ENCODE data around the gene ZBTB8OS. TPM values are rescaled to one million over a fixed set of nuclear protein-coding genes. Genes with fewer than 3 reads are reported as not detected.
"Not testable (repeated sequence)": the region's sequence is repeated elsewhere in the genome, so short reads cannot be mapped to it uniquely, and the experiment has no call there.

The ZBTB8OS gene
- total RNA-seq, 1 experiment from 2014 or later, result 42.7 TPM

GRCh38 chr1:32650752-32651460, 556 bp upstream of the ZBTB8OS start, which contains the start of gene RBBP4:
TSS of gene RBBP4 (plus strand) at chr1:32651208. CDS start at chr1:32651307, 99 bp downstream.
- POLR2A ChIA-PET (ENCODE audit: unreplicated experiment), result interaction anchor here (0.6 to 0.7 kb wide), 3 partner anchors 14 to 961 kb away, joined by 3 to 6 read pairs (median 5); no protein-coding TSS in a partner anchor
- peak; percentile 85 to 98 for DNase-seq
- intact Hi-C loops (cut with micrococcal nuclease; ENCODE audit: unreplicated experiment), result loop anchor here (1.0 to 5.0 kb wide), 4 partner anchors 114 to 249 kb away; partner anchors contain the start of genes S100PBP, YARS1 and ZBTB8A

GRCh38 chr1:32647308-32648134, 2.8 kb downstream of the ZBTB8OS start:
- intact Hi-C loops (cut with micrococcal nuclease; ENCODE audit: unreplicated experiment), result no loop called here
- peak overlapping the region; percentile 99; the same call in 1 of the 2 replicates for H3K4me2 ChIP-seq
- no peak for TF ChIP-seq CTCF (conservative IDR thresholded peaks at IDR 0.05)
- no peak for TF ChIP-seq EZH2 (IDR thresholded peaks at IDR 0.05; ENCODE audit: low read depth)
- H3K27ac ChIP-seq, result no peak overlapping the region
- H3K9me3 ChIP-seq (ENCODE audit: insufficient read depth, low read depth), result no peaks in the 10 kb centered on the region
- no peaks in the 10 kb centered on the region for H3K9me2 ChIP-seq (ENCODE audit: insufficient read depth)
- no peak for DNase-seq
- ChIA-PET CTCF (no interaction called here), POLR2A (ENCODE audit: unreplicated experiment) (no interaction called here)
- no TSS peak for BruUV-seq (replicated peaks)
- no peak overlapping the region for H3K4me3 ChIP-seq
- 0 out of 2 replicates have a peak, but pooled peaks cover 11% of the 10 kb centered on the region for H4K20me1 ChIP-seq (ENCODE audit: insufficient read depth)
- H2AFZ ChIP-seq, result no peak overlapping the region
- H3F3A ChIP-seq (ENCODE audit: insufficient read depth, low read depth), result peaks cover 7% of the 10 kb centered on the region; the same call in 1 of the 2 replicates
- H3K27me3 ChIP-seq (ENCODE audit: insufficient read depth, low read depth), result no peaks in the 10 kb centered on the region
- peaks cover 25% of the 10 kb centered on the region for H3K4me1 ChIP-seq (replicated peaks; ENCODE audit: insufficient read depth)
- peaks cover 66% of the 10 kb centered on the region for H3K79me2 ChIP-seq (ENCODE audit: low read depth)
- H3K36me3 ChIP-seq (ENCODE audit: low read depth), result peaks cover 8% of the 10 kb centered on the region; the same call in 1 of the 2 replicates

More at GRCh38 chr1:32650752-32651460, 556 bp upstream of the ZBTB8OS start, which contains the start of gene RBBP4:
- Histone ChIP-seq H3K36me3 (ENCODE audit: low read depth) (peaks cover 34% of the 10 kb centered on the region), H3K79me2 (ENCODE audit: low read depth) (peaks cover 83% of the 10 kb centered on the region), H3K4me1 (replicated peaks; ENCODE audit: insufficient read depth) (peaks cover 33% of the 10 kb centered on the region), H3K27ac (peak within 1 kb of the TSS; percentile 96), H3K9me2 (ENCODE audit: insufficient read depth) (no peaks in the 10 kb centered on the region), H2AFZ (peak within 1 kb of the TSS; percentile 90), H4K20me1 (ENCODE audit: insufficient read depth) (peaks cover 19% of the 10 kb centered on the region; the same call in 1 of the 2 replicates), H3K4me3 (peak within 1 kb of the TSS; percentile 81), H3F3A (ENCODE audit: insufficient read depth, low read depth) (peaks cover 30% of the 10 kb centered on the region; the same call in 1 of the 2 replicates), H3K9me3 (ENCODE audit: insufficient read depth, low read depth) (no peaks in the 10 kb centered on the region), H3K4me2 (peak within 1 kb of the TSS; percentile 99), H3K27me3 (ENCODE audit: insufficient read depth, low read depth) (no peaks in the 10 kb centered on the region)
- BruUV-seq (replicated peaks), result no TSS peak
- TF ChIP-seq CTCF (conservative IDR thresholded peaks at IDR 0.05) (no peak), EZH2 (IDR thresholded peaks at IDR 0.05; ENCODE audit: low read depth) (no peak)
- CTCF ChIA-PET, result interaction anchor here (0.6 to 1.6 kb wide), 2 partner anchors 130 to 216 kb away, joined by 3 to 6 read pairs; no protein-coding TSS in a partner anchor

- POLR2A ChIA-PET (ENCODE audit: unreplicated experiment), result no interaction called here
- CTCF ChIA-PET, result no interaction called here
- no peak for TF ChIP-seq EZH2 (IDR thresholded peaks at IDR 0.05; ENCODE audit: low read depth)
- no peak for TF ChIP-seq CTCF (conservative IDR thresholded peaks at IDR 0.05)
- Histone ChIP-seq H3F3A (ENCODE audit: insufficient read depth, low read depth) (no peaks in the 10 kb centered on the region), H3K27ac (no peak overlapping the region), H3K79me2 (ENCODE audit: low read depth) (peaks cover 60% of the 10 kb centered on the region), H3K4me3 (no peak overlapping the region), H3K36me3 (ENCODE audit: low read depth) (0 out of 2 replicates have a peak, but pooled peaks cover under 1% of the 10 kb centered on the region), H3K9me3 (ENCODE audit: insufficient read depth, low read depth) (no peaks in the 10 kb centered on the region), H2AFZ (no peak overlapping the region), H3K4me2 (no peak overlapping the region), H3K27me3 (ENCODE audit: insufficient read depth, low read depth) (no peaks in the 10 kb centered on the region), H3K9me2 (ENCODE audit: insufficient read depth) (no peaks in the 10 kb centered on the region), H3K4me1 (replicated peaks; ENCODE audit: insufficient read depth) (peaks cover 16% of the 10 kb centered on the region), H4K20me1 (ENCODE audit: insufficient read depth) (0 out of 2 replicates have a peak, but pooled peaks cover 11% of the 10 kb centered on the region)
- DNase-seq, result no peak
- intact Hi-C loops (cut with micrococcal nuclease; ENCODE audit: unreplicated experiment), result no loop called here
- BruUV-seq (replicated peaks), result no TSS peak
Measured at GRCh38 chr1:32644426-32644825, 5.9 kb downstream of the ZBTB8OS start.

- H4K20me1 ChIP-seq (ENCODE audit: insufficient read depth); H3K27ac ChIP-seq; H3K36me3 ChIP-seq (ENCODE audit: low read depth); H3K9me2 ChIP-seq (ENCODE audit: insufficient read depth); DNase-seq; H3K4me2 ChIP-seq; H3K4me1 ChIP-seq (replicated peaks; ENCODE audit: insufficient read depth); BruUV-seq (replicated peaks); H3K27me3 ChIP-seq (ENCODE audit: insufficient read depth, low read depth); H3K9me3 ChIP-seq (ENCODE audit: insufficient read depth, low read depth); H3K4me3 ChIP-seq; intact Hi-C loops (cut with micrococcal nuclease; ENCODE audit: unreplicated experiment); H2AFZ ChIP-seq: not testable (repeated sequence)
- ChIA-PET POLR2A (ENCODE audit: unreplicated experiment) (interaction anchor here (0.6 kb wide), 1 partner anchor 11 kb away, joined by 13 read pairs; no protein-coding TSS in a partner anchor), CTCF (interaction anchor here (0.7 kb wide), 1 partner anchor 156 kb away, joined by 11 read pairs; no protein-coding TSS in a partner anchor)
- Histone ChIP-seq H3F3A (ENCODE audit: insufficient read depth, low read depth) (peaks cover 10% of the 10 kb centered on the region; the same call in 1 of the 2 replicates), H3K79me2 (ENCODE audit: low read depth) (peaks cover 39% of the 10 kb centered on the region)
Measured at GRCh38 chr1:32642292-32642827, 8.0 kb downstream of the ZBTB8OS start.

Data from PC-9 (cell line).